ENCODE measurements around the gene SPARC.
"Not testable (repeated sequence)": the region's sequence is repeated elsewhere in the genome, so short reads cannot be mapped to it uniquely, and the experiment has no call there.

Gene SPARC, protein sequence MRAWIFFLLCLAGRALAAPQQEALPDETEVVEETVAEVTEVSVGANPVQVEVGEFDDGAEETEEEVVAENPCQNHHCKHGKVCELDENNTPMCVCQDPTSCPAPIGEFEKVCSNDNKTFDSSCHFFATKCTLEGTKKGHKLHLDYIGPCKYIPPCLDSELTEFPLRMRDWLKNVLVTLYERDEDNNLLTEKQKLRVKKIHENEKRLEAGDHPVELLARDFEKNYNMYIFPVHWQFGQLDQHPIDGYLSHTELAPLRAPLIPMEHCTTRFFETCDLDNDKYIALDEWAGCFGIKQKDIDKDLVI

DNA sequence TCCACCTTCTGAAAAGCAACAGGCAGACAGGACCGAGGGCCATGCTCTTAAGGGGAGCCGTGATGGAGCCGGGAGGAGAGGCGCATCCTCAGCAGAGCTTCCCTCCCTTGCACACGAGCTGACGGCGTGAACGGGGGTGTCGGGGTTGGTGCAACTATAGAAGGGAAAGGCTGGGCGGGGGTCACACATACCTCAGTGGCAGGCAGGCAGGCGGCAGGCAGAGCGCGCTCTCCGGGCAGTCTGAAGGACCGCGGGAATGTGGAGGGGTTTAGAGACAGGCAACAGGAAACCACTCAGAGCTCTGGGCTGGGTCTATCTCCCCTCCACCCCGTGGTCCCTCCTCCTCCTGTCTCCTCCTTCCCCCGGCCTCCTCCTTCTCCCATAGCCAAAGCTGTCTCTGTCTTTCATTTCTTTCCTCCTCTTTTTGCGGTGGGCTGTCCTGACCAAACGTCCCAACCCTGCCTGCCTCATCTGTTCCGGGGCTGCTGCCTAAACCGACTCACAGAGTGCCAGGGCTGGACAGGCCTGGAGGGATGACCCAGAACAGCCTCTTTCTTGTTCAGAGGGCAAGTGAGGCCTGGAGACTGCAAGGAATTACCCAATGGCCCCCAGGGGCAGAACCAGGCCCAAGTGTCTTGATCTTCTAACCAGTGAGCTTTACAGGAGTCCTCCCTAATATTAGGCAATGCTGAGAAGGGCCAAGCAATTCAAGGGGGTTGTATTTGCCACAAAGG is at the start of gene SPARC:
TSS of gene SPARC (minus strand) at position 242 of the 734 bp plus-strand sequence. CDS start 10,727 bp downstream, outside the sequence.
- DNase-seq (ENCODE audit: low read depth, low spot score), result peak; percentile 66

DNA sequence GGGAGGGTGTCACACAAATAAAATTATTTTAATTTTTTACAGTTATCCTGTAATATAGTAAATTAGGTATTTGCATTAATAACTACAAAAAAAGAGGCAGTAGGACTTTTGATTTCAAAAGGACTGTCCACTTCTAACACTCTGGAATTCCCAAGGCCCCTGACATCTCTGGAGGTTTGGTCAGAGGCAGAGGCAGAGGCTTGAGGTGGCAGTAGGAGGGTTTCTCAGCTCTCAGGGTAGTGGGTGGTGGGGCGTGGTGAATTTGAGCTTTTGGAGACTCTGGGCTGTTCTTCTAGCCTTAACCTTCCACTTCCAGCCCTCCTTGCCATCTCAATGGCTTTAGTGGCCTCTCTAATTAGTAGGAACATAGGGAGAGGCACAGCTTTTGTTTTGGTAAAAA is 48.9 kb upstream of the SPARC start:
- no peak for DNase-seq (ENCODE audit: low read depth, low spot score)

DNA sequence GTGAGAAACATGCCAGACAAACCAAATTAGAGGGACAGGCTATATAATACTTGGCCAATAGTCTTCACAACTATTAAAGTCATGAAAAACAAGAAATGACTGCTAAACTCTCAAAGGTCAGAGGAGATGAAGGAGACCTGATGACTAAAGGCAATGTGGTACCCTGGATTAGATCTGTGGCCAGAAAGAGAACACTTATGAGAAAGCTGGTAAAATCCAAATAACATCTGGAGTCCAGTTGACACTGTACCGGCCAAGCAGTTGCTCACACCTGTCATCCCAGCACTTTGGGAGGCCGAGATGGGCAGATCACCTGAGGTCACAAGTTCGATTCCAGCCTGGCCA is 47.3 kb upstream of the SPARC start:
- DNase-seq (ENCODE audit: low read depth, low spot score), result no peak

DNA sequence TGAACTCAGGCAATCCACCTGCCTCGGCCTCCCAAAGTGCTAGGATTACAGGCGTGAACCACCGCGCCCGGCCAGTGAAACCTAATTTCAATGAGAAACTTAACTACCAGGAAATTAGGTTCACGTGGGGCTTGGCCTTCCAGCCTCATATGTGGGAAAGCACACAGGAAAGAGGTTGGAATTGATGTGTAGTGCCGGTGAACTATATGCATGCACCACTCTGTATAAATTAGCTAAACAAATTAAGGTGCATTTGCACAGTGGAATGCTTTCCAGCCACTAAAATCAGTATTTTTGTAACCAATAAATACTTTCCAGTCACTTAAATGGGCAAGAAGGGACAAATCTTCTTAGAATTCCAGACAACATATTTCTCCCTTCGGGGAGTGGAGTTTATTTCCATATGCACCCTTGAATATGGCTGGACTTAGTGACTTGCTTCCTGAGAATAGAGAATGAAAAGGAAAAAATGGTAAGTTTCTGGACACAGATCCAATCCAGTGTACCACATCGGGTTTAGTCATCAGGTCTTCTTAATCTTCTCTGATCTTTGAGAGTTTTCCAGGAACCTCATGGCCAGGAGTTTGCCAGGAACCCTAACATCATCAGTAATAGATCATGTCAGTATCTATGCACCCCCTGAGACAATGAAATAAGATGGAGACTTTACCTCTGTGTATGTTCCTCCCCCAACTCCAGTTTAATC is 46.8 kb upstream of the SPARC start:
- DNase-seq (ENCODE audit: low read depth, low spot score), result no peak

DNA sequence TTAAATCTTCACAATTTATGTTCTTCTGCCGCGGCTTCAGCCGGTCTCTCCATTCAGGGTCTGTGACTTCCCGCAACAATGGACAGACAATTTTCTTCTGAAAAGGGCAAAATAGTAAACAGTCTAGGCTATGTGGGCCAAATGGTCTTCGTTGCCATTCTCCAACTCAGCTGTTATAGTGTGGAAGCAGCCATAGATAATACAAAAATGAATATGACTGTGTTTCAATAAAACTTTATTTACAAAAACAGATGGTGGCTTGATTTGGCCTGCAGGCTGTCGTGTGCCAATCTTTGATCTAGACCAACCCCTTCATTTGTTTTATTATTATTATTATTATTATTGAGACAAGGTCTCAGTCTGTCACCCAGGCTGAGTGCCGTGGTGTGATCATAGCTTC is 43.7 kb upstream of the SPARC start:
- DNase-seq (ENCODE audit: low read depth, low spot score), result no peak

DNA sequence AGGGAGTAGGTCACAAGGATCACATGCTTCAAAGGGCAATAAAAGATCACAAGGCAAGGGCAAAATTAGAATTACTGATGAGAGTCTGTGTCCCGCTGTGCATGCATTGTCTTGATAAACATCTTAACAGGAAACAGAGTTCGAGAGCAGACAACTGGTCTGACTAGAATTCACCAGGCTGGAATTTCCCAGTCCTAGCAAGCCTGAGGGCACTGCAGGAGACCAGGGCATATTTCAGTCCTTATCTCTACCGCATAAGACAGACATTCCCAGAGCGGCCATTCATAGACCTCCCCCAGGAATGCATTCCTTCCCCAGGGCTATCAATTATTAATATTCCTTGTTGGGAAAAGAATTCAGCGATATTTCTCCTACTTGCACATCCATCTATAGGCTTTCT is 42.9 kb upstream of the SPARC start:
- DNase-seq (ENCODE audit: low read depth, low spot score), result not testable (repeated sequence)

DNA sequence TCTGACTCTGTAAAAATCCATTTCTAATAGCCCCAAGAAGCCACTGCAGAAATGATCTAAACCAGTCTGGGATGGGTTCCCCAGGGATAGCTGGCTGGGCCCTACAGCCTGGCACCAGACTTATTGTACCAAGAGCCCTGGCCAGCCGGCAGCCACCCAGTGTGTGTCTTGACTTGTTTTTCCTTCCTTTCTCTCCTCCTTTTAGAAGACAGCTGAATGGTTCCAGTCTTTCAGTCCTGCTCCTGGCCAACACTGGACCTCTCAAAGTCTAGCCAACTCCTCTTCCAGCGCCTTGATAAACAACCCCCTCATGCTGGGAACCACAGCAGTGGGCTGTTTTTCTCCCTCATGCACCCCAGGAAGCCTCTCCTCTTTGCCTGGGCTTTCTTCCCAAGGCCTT is 37.6 kb upstream of the SPARC start:
- no peak for DNase-seq (ENCODE audit: low read depth, low spot score)

DNA sequence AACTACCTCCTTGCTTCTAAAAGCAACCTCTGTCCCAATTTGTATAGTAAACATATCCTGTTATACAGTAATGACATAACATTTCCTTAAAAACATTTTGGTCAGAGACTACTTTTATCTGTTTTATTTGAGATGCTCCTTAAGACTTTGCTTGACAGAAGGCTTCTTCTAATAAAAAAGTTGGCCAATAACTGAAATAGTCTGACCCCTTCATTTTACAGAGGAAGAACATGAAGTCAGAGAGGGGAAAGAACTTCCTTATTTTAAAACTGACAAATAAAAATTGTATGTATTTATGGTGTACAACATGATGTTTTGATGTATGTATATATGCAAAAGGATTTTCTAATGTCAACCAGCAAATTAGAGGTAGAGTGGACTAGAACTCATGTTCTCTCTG is 35.8 kb upstream of the SPARC start:
- DNase-seq (ENCODE audit: low read depth, low spot score), result no peak

DNA sequence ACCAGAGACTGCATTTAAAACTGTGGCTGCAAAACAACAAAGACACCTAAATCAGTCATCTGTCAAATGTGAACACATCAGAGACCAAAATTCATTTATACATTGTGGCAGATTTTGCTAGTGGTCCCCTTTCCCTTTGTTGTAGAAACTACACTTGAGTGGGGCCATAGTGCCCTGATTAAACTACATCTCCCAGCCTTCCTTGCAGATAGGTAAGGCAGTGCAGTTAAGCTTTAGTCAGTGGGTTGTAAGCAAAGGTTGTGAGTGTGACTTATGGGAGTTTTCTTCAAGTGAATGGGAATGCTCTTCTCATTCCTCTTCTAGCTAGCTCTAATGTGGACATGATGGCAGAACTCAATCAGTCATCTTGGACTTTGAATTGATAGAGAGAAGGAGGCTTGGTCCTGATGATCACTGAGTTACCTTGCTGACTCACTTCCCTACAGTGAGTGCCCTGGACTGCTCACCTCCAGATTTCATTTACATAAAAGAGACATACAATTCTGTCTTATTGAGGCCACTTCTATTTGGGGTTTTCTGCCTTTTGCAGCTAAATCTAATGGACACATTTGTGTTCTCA is 35.2 kb upstream of the SPARC start:
- no peak for DNase-seq (ENCODE audit: low read depth, low spot score)

DNA sequence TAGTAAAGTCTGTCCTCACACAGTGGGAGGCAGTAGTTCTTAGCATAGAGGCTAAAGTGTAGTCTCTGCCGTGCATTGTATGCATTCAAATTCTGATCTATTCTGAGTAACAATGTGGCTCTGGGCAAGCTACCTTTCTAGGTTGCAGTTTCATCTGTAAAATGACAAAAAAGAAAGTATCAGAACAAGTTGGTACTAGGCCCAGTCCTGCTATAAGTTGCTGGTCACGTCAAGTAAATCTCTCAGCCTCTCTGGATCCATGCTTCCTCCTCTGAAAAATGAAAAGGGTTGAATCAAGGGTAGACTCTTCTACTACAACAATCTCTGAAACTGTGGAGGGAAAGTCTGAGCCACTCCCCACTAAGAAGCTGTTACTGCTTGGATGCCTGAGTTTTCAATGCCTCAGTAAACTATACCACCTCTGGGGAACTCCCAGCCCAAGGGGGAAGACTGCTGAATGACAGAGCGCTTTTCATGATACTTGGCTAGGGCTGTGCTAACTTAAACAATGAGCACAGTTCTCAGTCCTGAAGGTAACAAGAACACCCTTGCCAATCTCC is 34.5 kb upstream of the SPARC start:
- no peak for DNase-seq (ENCODE audit: low read depth, low spot score)

DNA sequence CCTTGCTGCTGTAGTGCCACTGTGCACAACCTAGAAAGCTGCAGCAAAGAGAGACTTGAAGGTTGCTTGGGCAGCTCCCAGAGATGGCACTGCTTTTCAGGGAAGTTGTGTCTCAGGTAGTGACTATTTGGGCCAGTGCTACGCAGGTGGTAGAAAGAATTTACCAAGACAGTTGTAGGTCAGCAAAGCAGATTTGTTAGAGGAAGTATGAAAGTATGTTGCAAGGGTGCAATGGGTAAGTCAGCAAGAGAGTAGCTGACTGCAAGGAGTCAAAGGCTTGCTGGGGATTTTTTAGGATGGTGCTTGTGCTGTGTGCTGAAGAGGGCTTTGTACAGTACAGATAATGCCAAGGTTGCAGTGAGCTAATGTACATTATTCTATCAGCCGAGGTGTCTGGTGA is 33.5 kb upstream of the SPARC start:
- no peak for DNase-seq (ENCODE audit: low read depth, low spot score)

DNA sequence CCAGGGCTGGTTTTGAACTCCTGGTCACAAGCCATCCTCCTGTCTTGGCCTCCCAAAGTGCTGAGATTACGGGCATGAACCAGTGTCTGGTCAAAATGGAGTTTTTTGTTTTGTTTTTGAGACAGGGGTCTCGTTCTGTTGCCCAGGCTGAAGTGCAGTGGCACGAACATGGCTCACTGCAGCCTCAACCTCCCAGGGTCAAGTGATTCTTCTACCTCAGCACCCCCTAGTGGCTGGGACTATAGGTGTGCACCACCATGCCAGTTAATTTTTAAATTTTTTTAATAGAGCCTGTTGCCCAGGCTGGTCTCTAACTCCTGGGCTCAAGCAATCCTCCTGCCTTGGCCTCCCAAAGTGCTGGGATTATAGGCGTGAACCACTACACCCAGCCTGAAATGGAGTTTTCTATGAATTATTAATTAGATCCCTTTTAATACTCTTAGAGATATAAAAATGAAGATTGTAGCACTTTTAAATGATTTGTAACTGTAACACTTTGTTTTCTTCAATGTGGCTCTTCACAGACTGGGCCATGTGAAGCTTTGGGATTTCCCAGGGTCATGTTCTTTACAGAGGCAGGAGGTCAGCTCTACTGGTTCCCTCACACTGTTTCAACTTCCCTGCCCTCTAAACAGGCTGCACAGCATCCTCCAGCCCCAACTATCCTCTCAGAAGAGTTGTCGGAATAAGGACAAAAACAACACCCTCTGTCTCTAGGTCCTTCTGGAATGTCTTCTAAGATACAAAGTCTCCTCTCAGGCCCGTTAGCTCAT is 32.7 kb upstream of the SPARC start:
- no peak for DNase-seq (ENCODE audit: low read depth, low spot score)

DNA sequence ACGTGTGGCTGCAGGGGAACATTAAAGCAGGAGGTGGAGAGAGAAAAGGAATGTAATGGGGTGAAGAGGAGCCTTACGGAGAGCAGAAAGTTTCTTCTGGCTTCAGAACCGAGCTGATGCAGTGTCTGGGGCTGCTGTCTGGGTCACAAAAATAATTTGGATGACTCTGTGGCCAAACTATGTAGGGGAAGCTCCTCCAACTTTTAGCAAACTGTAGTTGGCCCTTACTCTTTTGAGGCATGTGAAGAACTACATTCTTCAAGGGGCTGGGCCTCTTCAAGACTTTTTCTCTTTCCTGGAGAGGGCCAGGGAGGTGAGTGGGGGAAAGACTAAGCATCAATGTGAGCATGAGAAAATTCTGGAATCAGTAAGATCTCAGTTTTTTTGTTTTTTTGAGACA is 31.9 kb upstream of the SPARC start:
- DNase-seq (ENCODE audit: low read depth, low spot score), result no peak

DNA sequence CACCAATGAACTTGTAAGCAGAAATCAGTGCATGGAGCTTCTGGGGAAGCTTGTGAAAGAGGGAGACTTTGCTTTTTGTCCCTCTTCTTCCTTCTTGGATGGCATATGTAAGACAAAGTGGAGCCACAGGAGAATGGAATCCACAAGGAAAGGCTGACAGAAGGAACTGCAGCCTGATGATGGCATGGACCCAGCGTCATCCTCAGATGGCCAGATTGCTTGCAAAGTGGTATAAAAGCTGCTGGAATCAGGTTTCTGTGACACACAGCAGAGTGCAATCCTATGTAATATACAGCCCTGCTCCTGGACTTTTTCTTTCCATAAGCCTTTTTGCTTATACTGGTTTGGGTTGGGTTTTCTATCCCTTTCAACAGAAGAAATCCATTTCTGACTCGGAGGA is 31.4 kb upstream of the SPARC start:
- no peak for DNase-seq (ENCODE audit: low read depth, low spot score)

DNA sequence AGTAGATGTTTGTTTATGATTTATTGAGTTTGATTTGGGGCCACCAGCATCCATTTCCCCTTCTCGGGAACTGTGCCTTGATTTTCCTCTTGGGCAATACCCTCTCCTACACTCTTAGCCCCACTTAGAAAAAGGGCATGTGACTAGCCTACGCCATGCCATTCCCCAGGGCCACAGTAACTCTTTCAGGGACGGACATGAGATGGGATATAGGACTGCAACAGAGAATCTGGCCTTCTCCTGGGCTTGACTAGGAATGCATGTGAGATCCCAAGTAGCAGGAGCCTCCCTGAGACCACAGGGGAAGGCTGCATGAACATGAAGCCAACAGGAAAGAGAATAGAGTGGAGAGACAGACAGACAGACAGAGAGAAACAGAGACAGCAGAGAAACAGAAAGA is 30.7 kb upstream of the SPARC start:
- DNase-seq (ENCODE audit: low read depth, low spot score), result no peak

DNA sequence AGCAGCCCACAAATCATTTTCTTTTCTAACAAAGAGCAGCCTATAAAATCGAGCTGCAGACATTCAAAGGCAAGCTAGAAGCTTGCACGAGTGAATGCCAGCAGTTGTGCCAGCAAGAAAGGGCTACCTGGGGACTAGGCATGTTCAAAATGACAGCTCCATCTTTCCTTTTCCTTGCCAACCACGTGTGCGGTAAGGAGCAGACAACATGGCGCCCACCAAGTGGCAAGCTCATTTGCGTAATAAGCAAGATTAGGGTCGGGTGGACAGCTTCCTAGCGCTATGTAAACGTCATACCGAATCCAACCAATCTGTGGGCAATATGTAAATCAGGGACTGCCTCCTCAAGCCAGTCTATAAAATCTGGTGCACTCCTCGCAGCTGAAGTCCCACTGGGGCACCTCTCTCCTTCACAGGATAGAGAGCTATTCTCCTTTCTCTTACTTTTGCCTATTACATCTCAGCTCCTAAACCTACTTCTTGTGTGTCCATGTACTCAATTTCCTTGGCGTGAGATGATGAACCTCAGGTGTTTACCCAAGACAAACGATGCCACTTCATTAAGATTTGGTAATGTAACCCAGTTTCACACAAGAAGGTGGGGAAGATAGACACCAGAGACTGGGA is 22.5 kb upstream of the SPARC start:
- DNase-seq (ENCODE audit: low read depth, low spot score), result no peak

DNA sequence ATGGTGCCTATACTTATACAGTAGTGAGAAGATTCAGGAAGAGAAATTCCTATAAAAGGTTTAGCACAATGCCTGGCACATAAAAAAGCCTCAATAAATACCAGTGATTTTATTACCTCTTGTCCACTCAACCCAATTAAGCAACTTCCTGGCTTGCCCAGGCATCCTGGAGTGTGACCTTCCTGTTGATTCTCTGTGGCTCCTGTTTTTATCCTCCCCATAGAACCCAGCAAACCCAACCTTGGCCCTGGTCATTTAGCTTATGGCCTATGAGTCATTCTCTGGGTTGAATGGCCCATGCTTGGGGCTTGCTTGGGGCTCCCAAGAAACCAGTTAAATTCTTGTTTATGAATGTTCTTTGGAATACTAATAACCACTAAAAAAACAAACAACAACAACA is 21.4 kb upstream of the SPARC start:
- DNase-seq (ENCODE audit: low read depth, low spot score), result no peak

DNA sequence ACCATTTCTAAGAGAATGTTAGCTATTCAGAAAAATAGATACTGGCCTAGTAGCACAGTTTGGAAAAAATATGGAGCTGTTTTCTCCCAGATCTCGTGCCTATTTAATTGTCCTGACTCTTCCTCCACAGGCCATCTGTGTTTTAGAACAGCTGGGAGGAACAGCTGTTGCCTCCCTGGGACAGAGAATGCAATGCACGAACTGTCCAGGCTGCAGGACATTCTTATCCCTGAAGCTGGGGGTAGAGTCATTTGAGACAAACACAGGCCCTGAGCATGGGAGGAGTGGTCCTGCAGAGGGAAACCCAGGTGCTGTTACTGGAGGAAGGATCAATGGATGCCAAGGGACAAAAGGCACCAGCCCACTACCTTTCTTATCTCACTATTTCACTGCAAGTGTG is 20.9 kb upstream of the SPARC start:
- DNase-seq (ENCODE audit: low read depth, low spot score), result no peak

DNA sequence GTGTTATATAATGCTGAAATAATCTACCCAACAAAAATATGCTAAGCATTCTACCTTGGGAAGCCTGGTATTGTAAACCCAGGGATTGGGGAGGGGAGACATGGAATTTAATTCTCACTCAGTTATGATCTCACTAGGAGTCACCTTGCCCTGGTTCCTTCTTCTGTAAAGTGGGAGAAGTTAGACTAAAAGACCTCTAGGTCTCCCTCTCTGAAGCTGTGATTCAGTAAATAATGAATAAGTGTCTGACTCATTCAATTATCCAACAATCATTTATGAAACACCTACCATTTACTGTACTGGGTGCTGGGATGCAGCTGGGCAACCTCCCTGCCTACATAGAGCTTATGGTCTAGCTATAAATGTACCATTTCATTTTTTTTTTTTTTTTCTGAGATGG is 20.2 kb upstream of the SPARC start:
- DNase-seq (ENCODE audit: low read depth, low spot score), result no peak

DNA sequence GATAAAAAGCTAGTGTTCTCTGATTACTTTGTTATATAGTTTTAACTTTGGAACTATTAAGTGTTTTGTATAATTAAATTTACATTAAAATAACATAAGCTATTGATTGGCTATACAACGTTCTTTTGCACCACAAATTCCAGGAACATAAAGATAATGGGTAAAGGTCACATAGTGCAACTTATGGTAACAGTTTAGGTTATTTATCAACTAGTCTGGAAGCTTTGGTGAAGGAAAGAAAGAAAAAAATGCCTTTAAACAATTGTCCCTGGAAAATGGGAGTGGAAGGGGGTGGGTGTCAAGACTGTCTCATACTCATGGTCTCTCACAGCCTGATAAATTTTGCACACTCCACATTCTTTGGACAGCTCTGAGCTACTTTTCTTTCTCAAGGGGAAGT is 17.1 kb upstream of the SPARC start:
- no peak for DNase-seq (ENCODE audit: low read depth, low spot score)

DNA sequence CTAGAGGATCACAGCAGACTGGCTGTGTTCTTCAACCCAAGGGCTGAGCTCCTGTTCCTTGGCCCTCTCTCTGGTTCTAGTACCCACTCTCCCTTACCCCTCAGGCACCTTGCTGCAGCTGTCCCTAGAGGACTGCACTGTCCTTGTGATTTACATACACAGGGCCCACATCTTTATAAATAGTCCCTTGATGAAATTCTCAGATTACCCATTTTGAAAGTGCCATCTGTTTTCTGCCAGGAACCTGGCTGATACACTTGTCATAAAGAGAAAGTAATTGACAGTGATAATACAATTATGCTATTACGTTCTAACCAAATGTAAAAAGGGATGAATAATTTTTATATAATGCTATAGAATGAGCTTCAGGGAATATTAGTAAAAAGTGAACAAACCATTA is 16.5 kb upstream of the SPARC start:
- no peak for DNase-seq (ENCODE audit: low read depth, low spot score)
